ENCODE data around the gene TMC1.

DNA sequence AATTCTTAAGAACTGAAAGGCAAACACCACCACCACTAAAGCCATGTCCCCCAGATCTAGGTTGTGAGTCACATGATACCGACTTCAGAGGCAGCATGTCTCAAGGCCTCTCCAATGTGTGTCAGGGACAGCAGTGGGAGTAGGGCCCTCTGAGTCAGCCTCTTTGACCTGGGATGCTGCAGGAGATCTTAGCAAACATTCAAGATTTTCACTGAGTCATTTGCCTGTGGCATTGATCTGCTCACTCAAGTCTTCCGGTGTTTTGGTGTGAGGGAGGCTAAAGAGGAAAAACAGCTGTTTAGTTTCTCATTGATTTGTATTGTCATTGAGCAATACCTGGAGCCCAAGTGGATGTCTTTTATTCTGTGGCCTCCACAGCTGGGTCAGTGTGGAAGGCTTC is 36.1 kb downstream of the TMC1 start:
- TF ChIP-seq CTCF (IDR thresholded peaks at IDR 0.05; ENCODE audit: low read depth, low read length, poor library complexity, severe bottlenecking) (no peak), EZH2phosphoT487 (IDR thresholded peaks at IDR 0.05; ENCODE audit: borderline replicate concordance, low read length) (no peak)
